A549 (cell line): Measurements from ENCODE around the gene RAB20. TPM values are rescaled to one million over a fixed set of nuclear protein-coding genes. Genes with fewer than 3 reads are reported as not detected.

Source experiments
- ATAC-seq, 2 experiments: fragments of 200-7000 bp in 1 of 2; fragments of >200 bp in 1 of 2; cut with Nextera tagmentation in 1 of 2; cut with Tn5 transposase in 1 of 2; 3 replicates each; pipeline versions ENCODE4 v1.8.0 to v1.9.1; 2018 to 2020; ENCODE audit warnings: mild to moderate bottlenecking in 1 of 2, moderate library complexity in 1 of 2
- CTCF ChIA-PET: fragments of 300-600 bp; sonication (Branson Sonifier 250); formaldehyde crosslinking; extraction: SDS; loops from one replicate; lab custom pipeline; 2021; ENCODE audit warnings: antibody characterized with exemption, inconsistent platforms; lab: Yijun Ruan, JAX
- POLR2A ChIA-PET: fragments of 350-600 bp; formaldehyde crosslinking; extraction: SDS; loops from one replicate; lab custom pipeline; 2021; ENCODE audit warnings: antibody characterized with exemption, inconsistent platforms; lab: Yijun Ruan, JAX
- DNase-seq, 2 experiments: peaks; one replicate each; pipeline versions ENCODE4 v3.0.0 to v3.0.0-alpha.2; 2011 to 2016; ENCODE audit warnings: low read depth in 1 of 2, low spot score in 1 of 2
- FAIRE-seq: peaks from 2 replicates; lab custom pipeline; 2011; peaks lifted over from hg19 to GRCh38; lab: Jason Lieb, UNC
- H3K27ac ChIP-seq, 2 experiments: fragments of >200 bp; sonication (Bioruptor Twin); formaldehyde crosslinking; 3 replicates each; pipeline ENCODE4 v1.5.1; 2016 to 2017
- H3K4me1 ChIP-seq: fragments of >200 bp; sonication (Bioruptor Twin); formaldehyde crosslinking; 3 replicates; pipeline ENCODE4 v1.6.1; 2016
- H3K4me2 ChIP-seq: fragments of >200 bp; sonication (Bioruptor Twin); formaldehyde crosslinking; 3 replicates; pipeline ENCODE4 v1.6.1; 2016
- H3K4me3 ChIP-seq: fragments of >200 bp; sonication (Bioruptor Twin); formaldehyde crosslinking; 3 replicates; pipeline ENCODE4 v1.5.1; 2016
- H3K9me3 ChIP-seq: fragments of >200 bp; sonication (Bioruptor Twin); formaldehyde crosslinking; 3 replicates; pipeline ENCODE4 v1.6.1; 2016
- CBX2 ChIP-seq: fragments of 200-600 bp; sonication (generic); IDR thresholded peaks from 2 replicates; pipeline ENCODE4 v1.6.1; 2016; ENCODE audit warnings: low read depth, mild to moderate bottlenecking, borderline replicate concordance
- CBX8 ChIP-seq: fragments of 200-600 bp; sonication (generic); IDR thresholded peaks from 2 replicates; pipeline ENCODE4 v1.6.1; 2016
- FOSL2 ChIP-seq, 2 experiments: fragments of 450-650 bp in 1 of 2; fragments of >200 bp in 1 of 2; sonication (Bioruptor Twin) in 1 of 2; formaldehyde crosslinking; IDR thresholded peaks; 2 replicates each; pipeline versions ENCODE4 v1.5.0 to v1.6.1; 2016 to 2020; ENCODE audit warnings: mild to moderate bottlenecking in 1 of 2, moderate library complexity in 1 of 2
- FOXS1 ChIP-seq: fragments of 250-450 bp; sonication (Bioruptor Pico); IDR thresholded peaks from 2 replicates; pipeline ENCODE4 v1.5.0; 2020; ENCODE audit warnings: mild to moderate bottlenecking, moderate library complexity
- HDAC2 ChIP-seq: fragments of 200-600 bp; sonication (generic); IDR thresholded peaks from 2 replicates; pipeline ENCODE4 v1.6.1; 2016
- HOXA7 ChIP-seq: fragments of 250-450 bp; sonication (Bioruptor Pico); IDR thresholded peaks from 2 replicates; pipeline ENCODE4 v1.5.0; 2020; ENCODE audit warnings: mild to moderate bottlenecking, moderate library complexity
- MAFK ChIP-seq: fragments of 450-650 bp; IDR thresholded peaks from 2 replicates; pipeline ENCODE4 v1.6.1; 2014; ENCODE audit not compliant: partially characterized antibody
- NFE2L2 ChIP-seq: fragments of 150-350 bp; conservative IDR thresholded peaks from 2 replicates; pipeline ENCODE4 v1.6.1; 2014; ENCODE audit warnings: low read length
- NPAS2 ChIP-seq: fragments of 250-450 bp; sonication (Bioruptor Pico); IDR thresholded peaks from 2 replicates; pipeline ENCODE4 v1.8.0; 2022; ENCODE audit warnings: mild to moderate bottlenecking, moderate library complexity, borderline replicate concordance
- NR3C1 ChIP-seq: fragments of >200 bp; sonication (Bioruptor Twin); formaldehyde crosslinking; IDR thresholded peaks from 3 replicates; pipeline ENCODE4 v1.6.1; 2017
- RAD21 ChIP-seq, 2 experiments: fragments of >200 bp in 1 of 2; sonication (Bioruptor Twin) in 1 of 2; formaldehyde crosslinking in 1 of 2; IDR thresholded peaks in 1 of 2; conservative IDR thresholded peaks in 1 of 2; 2 replicates in 1 of 2; 3 replicates in 1 of 2; pipeline ENCODE4 v1.6.1; 2012 to 2018; ENCODE audit warnings: inconsistent platforms in 1 of 2
- SMC3 ChIP-seq: fragments of >200 bp; sonication (Bioruptor Twin); formaldehyde crosslinking; IDR thresholded peaks from 3 replicates; pipeline ENCODE4 v1.6.1; 2018; ENCODE audit warnings: inconsistent platforms
- SREBF2 ChIP-seq: fragments of 450-650 bp; IDR thresholded peaks from 2 replicates; pipeline ENCODE4 v1.6.1; 2014; ENCODE audit warnings: mild to moderate bottlenecking, moderate library complexity
- TP53 ChIP-seq: fragments of 250-450 bp; sonication (Bioruptor Pico); IDR thresholded peaks from 2 replicates; pipeline ENCODE4 v1.5.0; 2021; ENCODE audit warnings: mild to moderate bottlenecking, moderate library complexity
- WGBS: methylation state at CpG from one replicate; pipeline ENCODE4 v1.1.6; 2017; ENCODE audit errors: missing lambda C conversion rate; 5-methylcytosine and 5-hydroxymethylcytosine counted together
- polyA plus RNA-seq, 4 experiments: library from polyadenylated mRNA; depleted of rRNA in 3 of 4; stranded (reverse); fragments of >200 nt; fragmentation: RNase III in 1 of 4; extraction: RNeasy Plus Mini Kit Qiagen cat#74134 plus additional on column Dnase treatment in 1 of 4; gene quantifications; 2 replicates in 3 of 4; 3 replicates in 1 of 4; pipeline ENCODE4 v1.2.3, GENCODE V29; 2011 to 2017
- TF ChIP-seq, protein P1 (sequence below): IDR thresholded peaks from 2 replicates; pipeline ENCODE4 v1.6.1; 2012
- TF ChIP-seq, protein P2 (sequence below): IDR thresholded peaks from 2 replicates; pipeline ENCODE4 v1.6.1; 2012
- TF ChIP-seq, protein P3 (sequence below): IDR thresholded peaks from 2 replicates; pipeline ENCODE4 v1.6.1; 2012; ENCODE audit warnings: low read depth, borderline replicate concordance
- TF ChIP-seq, protein P4 (sequence below): fragments of 250-450 bp; sonication (Bioruptor Pico); IDR thresholded peaks from 2 replicates; pipeline ENCODE4 v1.5.0; 2021; ENCODE audit warnings: mild to moderate bottlenecking, moderate library complexity, borderline replicate concordance
- TF ChIP-seq, protein P5 (sequence below): fragments of 200-600 bp; sonication (generic); IDR thresholded peaks from 2 replicates; pipeline ENCODE4 v1.6.1; 2016; ENCODE audit warnings: antibody characterized with exemption, mild to moderate bottlenecking, moderate library complexity

Gene RAB20
- polyA plus RNA-seq, 2 of the 4 experiments (the other 2 are of a cell fraction), result 1.0 to 1.5 TPM

DNA sequence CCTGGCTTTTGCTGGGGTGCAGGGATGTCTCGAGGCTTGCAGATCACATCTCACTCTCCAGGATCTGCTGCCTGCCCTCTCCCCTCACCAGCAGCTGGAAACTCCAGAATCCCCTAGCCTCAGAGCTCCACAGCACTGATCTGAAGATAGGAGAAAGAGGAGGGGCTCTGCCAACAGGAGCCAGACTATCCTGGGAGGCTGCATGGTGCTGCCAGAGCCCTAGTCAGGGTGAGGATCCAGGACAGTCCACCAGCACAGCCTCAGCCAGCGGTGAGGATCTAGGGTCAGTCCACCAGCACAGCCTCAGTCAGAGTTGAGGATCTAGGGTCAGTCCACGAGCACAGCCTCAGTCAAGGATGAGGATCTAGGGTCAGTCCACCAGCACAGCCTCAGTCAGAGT, 65.2 kb downstream of the RAB20 start:
- WGBS, result no CpG with 5 or more reads among the region's 3 CpGs
- ChIA-PET CTCF (interaction anchor here (1.8 to 2.7 kb wide), 2 partner anchors 12 to 41 kb away, joined by 4 to 9 read pairs; no protein-coding TSS in a partner anchor), POLR2A (no interaction called here)
- DNase-seq (no peak), FAIRE-seq (no peak), ATAC-seq (no peak)
- TF ChIP-seq NPAS2 (CRISPR knock-in tag) (no peak), HOXA7 (CRISPR knock-in tag) (no peak), CBX8 (no peak), MAFK (no peak), SREBF2 (no peak), NR3C1 (no peak), RAD21 (conservative IDR thresholded peaks at IDR 0.05 in 1 of 2, IDR thresholded peaks at IDR 0.05 in 1 of 2) (no peak), SMC3 (no peak), HDAC2 (no peak), FOXS1 (no peak), TP53 (CRISPR knock-in tag) (no peak)
- TF ChIP-seq, protein P1, sequence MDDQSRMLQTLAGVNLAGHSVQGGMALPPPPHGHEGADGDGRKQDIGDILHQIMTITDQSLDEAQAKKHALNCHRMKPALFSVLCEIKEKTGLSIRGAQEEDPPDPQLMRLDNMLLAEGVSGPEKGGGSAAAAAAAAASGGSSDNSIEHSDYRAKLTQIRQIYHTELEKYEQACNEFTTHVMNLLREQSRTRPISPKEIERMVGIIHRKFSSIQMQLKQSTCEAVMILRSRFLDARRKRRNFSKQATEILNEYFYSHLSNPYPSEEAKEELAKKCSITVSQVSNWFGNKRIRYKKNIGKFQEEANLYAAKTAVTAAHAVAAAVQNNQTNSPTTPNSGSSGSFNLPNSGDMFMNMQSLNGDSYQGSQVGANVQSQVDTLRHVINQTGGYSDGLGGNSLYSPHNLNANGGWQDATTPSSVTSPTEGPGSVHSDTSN, result no peak
- TF ChIP-seq, protein P2, sequence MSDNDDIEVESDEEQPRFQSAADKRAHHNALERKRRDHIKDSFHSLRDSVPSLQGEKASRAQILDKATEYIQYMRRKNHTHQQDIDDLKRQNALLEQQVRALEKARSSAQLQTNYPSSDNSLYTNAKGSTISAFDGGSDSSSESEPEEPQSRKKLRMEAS, result no peak
- TF ChIP-seq, protein P3, sequence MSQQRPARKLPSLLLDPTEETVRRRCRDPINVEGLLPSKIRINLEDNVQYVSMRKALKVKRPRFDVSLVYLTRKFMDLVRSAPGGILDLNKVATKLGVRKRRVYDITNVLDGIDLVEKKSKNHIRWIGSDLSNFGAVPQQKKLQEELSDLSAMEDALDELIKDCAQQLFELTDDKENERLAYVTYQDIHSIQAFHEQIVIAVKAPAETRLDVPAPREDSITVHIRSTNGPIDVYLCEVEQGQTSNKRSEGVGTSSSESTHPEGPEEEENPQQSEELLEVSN, result no peak
- TF ChIP-seq, protein P4, sequence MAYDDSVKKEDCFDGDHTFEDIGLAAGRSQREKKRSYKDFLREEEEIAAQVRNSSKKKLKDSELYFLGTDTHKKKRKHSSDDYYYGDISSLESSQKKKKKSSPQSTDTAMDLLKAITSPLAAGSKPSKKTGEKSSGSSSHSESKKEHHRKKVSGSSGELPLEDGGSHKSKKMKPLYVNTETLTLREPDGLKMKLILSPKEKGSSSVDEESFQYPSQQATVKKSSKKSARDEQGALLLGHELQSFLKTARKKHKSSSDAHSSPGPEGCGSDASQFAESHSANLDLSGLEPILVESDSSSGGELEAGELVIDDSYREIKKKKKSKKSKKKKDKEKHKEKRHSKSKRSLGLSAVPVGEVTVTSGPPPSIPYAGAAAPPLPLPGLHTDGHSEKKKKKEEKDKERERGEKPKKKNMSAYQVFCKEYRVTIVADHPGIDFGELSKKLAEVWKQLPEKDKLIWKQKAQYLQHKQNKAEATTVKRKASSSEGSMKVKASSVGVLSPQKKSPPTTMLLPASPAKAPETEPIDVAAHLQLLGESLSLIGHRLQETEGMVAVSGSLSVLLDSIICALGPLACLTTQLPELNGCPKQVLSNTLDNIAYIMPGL (CRISPR knock-in tag), result no peak
- Histone ChIP-seq H3K4me3 (no peak overlapping the region), H3K27ac (no peak overlapping the region), H3K9me3 (no peaks in the 10 kb centered on the region), H3K4me2 (no peak overlapping the region), H3K4me1 (no peaks in the 10 kb centered on the region)

DNA sequence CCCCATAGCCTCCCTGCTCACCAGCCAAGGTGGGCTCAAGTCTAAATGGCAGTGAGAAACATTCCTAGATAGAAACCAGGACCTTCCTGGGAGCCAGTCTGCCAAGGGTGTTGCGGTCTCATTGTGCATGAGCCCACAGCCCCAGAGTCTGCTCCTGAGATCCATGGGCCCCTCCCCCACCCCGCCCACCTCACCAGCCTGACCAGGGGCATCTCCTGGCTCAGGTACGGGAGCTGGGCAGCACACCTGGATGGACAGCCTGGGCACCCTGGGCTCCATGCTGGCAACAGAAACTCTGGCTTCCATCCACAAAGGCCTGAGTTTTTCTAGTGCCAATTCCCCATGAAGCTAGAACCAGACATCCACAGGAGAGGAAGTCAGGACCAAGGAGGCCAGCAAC, 65.6 kb downstream of the RAB20 start:
- POLR2A ChIA-PET, result no interaction called here
- CTCF ChIA-PET, result interaction anchor here (1.8 to 2.7 kb wide), 2 partner anchors 12 to 40 kb away, joined by 4 to 9 read pairs; no protein-coding TSS in a partner anchor
- no peaks in the 10 kb centered on the region for H3K4me1 ChIP-seq
- DNase-seq (no peak), ATAC-seq (no peak), FAIRE-seq (no peak)
- H3K27ac ChIP-seq, result no peak overlapping the region
- 100% methylated on average over 1 of the region's 3 CpGs for WGBS
- TF ChIP-seq NFE2L2, result no peak
- no peak for TF ChIP-seq CBX2
- no peak for TF ChIP-seq NPAS2 (CRISPR knock-in tag)
- no peak for TF ChIP-seq FOSL2 (IDR thresholded peaks at IDR 0.05)
- no peak for TF ChIP-seq FOSL2 (CRISPR knock-in tag; IDR thresholded peaks at IDR 0.05)
- TF ChIP-seq, protein P5, sequence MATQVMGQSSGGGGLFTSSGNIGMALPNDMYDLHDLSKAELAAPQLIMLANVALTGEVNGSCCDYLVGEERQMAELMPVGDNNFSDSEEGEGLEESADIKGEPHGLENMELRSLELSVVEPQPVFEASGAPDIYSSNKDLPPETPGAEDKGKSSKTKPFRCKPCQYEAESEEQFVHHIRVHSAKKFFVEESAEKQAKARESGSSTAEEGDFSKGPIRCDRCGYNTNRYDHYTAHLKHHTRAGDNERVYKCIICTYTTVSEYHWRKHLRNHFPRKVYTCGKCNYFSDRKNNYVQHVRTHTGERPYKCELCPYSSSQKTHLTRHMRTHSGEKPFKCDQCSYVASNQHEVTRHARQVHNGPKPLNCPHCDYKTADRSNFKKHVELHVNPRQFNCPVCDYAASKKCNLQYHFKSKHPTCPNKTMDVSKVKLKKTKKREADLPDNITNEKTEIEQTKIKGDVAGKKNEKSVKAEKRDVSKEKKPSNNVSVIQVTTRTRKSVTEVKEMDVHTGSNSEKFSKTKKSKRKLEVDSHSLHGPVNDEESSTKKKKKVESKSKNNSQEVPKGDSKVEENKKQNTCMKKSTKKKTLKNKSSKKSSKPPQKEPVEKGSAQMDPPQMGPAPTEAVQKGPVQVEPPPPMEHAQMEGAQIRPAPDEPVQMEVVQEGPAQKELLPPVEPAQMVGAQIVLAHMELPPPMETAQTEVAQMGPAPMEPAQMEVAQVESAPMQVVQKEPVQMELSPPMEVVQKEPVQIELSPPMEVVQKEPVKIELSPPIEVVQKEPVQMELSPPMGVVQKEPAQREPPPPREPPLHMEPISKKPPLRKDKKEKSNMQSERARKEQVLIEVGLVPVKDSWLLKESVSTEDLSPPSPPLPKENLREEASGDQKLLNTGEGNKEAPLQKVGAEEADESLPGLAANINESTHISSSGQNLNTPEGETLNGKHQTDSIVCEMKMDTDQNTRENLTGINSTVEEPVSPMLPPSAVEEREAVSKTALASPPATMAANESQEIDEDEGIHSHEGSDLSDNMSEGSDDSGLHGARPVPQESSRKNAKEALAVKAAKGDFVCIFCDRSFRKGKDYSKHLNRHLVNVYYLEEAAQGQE, result no peak
- H3K9me3 ChIP-seq, result no peaks in the 10 kb centered on the region
- H3K4me3 ChIP-seq, result no peak overlapping the region
- H3K4me2 ChIP-seq, result no peak overlapping the region
